NCI-H1092 treated with DMSO at 0.1 percent for 48 hours (cell line): ENCODE results near the gene LRRC45.
A peak's percentile ranks its signal among the peaks of the same experiment; 100 is the strongest.

Experiments used
- DNase-seq: peaks from one replicate; lab custom pipeline; 2025; lab: John Stamatoyannopoulos, UW

The LRRC45 gene

DNA sequence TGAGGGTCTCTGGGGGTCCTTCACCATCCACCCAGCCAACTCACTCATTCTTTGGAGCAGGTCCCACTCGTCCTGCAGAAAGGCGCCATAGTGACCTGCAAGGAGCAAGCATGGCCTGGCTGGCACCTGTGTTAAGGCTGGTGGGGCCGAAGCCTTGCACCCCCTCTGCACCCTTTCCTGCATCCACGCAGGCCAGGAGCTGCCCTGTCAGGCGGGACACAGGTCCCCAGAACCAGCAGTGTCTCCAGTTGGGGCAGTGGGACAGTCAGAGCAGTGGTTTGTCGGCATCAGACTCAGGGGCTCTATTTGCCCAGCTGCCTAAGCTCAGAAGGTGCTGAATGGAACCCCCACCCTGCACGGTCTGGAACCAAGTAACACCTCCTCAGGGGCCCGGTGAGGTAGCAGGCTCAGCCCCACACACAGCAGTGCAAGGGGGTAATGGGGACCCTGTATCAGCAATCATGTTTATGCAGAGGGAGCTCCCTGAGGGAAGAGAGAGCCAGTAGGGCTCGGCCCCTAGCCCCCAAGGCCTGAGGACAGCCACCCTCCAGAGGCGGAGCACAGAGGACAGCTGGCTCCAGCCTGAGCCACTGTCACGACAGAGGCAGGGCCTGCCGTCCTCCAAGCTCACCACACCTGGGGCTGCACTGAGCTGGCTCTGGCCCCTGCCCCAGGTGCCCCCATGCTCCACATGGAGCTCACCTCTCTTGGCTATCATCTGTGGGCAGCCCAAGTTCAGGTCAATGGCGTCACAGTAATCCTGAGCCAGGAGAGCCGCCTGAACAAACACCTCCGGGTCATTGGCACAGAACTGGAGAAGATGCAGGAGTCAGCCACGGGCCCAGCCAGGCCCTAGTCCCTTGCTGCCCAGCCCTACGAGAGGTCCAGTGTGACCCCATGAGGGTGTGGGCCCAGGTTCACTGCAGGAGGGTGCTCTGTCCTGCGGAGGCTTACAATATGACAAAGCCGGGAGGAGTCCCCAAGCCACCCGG, 40.6 kb downstream of the LRRC45 start:
- no peak for DNase-seq

DNA sequence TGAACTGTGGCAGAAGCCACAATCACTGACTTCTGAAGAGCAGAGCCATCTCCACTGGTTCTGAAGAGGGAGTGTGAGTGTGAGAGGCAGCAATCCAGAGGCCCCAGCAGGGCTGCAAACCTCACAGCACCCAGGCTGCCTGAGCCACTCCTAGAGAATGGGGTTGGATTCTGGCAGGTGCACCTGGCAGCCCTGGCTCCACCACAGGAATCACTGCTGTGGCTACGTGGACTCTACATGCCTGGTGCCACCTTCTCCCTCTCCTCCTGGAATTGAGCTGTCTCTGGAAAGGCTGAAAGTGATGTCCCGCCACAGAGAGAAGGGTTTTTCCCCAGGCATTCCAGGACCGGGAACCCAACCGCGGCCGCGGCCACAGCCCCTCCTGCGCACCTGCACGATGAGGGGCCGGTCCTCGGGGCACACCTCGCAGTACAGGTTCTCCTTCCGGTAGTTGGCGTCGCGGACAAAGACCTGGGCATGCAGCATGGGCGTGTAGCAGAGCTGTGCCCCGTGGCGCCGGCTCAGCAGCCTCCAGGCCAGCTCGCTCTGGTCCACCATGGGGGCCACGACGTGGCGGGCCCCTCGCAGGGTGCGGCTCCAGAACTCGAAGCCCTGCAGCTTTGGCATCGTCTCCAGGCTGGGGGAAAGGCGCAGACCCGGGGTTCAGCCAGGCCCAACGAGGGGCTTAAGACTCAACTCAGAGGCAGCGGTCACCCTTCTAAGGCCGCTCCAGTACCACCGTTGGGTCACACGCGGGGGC, 41.5 kb downstream of the LRRC45 start:
- no peak for DNase-seq

DNA sequence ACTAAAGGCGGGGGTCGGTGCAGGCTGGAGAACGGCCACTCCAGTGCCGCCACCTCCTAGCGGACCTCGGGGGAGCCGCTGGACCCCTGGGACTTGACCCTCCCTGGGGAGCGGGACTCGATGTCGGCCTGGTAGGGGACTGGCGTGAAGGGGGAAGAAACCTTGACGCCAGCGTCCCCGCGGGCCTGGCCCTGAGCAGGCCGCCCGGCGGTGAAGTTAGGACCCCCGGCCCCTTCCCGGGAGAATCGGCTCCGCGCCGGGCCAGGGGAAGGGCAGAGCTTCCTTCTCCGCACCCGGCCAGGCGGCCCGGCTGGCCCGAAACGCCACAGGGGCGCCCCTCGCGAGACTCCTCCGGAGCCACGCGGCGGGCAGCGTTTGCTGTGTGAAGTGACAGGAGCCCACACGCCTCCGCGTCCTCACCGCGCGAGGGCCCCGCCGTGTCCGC, 42.1 kb downstream of the LRRC45 start:
- DNase-seq, result no peak

DNA sequence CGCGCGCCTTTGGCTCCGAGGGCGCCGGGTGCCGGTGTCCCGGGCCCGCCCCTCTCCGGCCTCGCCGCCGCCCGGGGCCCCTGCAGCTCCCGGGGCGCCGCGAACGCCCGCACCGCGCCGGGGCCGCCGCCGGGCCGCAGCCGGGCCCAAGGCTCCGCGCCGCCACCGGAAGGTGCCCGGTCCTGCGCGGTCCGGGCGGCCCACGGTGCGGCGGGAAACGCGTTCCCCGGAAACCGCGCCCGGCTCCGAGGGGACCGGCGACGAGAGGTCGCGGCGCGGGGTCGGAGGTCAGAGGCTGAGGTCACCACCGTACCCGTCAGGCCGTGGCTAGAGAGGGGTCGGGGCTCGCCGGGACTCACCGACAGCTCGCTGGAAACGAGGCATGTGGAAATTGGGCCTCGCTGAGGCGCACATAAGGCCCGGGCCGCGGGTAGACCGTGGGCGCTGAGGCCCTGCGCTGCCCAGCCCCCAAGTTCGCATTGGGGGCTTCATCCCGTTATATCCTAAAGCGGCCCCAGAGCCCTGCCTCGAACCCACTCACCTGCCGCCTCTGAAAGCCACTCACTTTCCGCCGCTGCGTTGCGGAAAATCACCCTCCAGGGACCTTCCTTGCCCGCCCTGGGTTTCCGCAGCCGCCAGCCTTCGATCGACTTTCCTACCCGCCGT, 42.7 kb downstream of the LRRC45 start, which contains the start of gene DUS1L:
Gene DUS1L, minus strand, starts transcription at position 167 of the 666 bp plus-strand sequence. CDS start 745 bp downstream, outside the sequence.
- peak; percentile 28 for DNase-seq

DNA sequence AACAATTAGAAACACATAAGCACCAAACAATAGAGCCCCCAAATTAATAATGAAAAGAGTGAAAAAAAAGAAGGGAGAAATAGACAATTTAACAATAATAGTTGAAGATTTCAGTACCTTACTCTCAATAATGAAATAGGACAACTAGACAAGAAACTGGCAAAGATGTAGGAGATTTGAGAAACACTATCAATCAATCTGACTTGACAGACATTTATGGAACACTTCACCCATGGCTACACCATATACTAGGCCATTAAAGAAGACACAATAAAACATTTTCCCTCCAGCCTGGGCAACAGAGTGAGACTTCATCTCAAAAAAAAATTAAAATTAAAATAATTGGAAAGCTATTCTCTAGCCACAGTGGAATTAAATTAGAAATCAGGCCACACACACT, 47.5 kb downstream of the LRRC45 start:
- no peak for DNase-seq

DNA sequence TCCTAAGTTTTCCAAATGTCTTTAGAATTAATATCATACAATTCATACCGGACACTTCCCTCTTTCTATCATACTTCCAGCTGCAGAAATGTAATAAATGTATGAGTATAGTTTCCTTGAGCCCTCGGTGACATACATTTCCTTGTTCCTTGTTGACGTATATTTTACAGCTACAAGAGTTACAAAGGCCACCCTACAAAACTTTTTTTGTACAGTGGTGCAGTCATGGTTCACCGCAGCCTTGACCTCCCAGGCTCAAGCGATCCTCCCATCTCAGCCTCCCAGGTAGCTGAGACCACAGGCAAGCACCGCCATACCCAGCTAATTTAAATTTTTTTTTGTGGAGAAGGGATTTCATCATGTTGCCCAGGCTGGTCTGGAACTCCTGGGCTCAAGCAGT, 49.7 kb downstream of the LRRC45 start:
- no peak for DNase-seq

DNA sequence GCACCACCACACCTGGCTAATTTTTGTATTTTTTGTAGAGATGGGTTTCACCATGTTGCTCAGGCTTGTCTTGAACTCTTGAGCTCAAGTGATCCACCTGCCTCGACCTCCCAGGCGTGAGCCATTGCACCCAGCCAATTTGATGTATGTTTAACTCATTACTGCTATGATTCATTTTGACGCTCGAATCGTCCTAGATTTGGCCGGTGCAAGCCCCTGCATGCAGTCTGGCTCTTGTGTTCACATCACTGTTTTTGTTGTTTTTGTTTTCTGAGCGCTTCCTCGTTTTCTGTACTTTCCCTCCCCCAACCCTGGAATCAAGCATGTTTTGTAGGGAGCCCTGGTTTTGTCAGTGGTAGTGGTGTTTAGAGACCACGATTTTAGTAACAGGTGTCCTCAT, 50.3 kb downstream of the LRRC45 start:
- no peak for DNase-seq

DNA sequence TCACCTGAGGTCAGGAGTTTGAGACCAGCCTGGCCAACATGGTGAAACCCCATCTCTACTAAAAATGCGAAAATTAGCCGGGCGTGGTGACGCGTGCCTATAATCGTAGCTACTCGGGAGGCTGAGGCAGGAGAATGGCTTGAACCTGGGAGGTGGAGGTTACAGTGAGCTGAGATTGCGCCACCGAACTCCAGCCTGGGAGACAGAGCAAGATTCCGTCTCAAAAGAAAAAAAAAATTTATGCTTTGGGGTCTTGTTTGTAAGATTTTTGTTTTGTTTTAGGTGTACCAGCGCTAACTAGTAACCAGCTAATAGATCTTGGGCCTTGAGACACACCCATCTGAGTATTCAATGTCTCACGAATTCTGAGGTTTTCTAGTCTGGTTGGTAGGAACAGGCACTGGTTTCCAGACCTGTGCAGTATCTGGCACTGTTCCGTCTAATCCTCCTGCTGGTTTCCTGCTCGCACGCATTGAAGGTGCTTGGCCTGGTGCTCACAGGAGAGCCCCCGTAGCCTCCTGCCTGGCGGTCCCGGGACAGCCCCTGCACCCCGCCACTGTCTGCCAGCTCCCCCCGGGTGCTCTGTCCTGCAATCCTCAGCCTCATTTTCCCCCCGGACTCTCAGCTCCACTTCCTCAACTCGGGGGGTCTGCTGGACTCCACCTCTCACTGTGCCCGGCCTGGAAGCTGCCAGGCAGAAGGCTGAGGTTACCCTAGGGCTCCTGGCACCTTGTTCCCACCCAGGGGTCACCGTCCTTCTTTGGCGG, 53.1 kb downstream of the LRRC45 start:
- no peak for DNase-seq

DNA sequence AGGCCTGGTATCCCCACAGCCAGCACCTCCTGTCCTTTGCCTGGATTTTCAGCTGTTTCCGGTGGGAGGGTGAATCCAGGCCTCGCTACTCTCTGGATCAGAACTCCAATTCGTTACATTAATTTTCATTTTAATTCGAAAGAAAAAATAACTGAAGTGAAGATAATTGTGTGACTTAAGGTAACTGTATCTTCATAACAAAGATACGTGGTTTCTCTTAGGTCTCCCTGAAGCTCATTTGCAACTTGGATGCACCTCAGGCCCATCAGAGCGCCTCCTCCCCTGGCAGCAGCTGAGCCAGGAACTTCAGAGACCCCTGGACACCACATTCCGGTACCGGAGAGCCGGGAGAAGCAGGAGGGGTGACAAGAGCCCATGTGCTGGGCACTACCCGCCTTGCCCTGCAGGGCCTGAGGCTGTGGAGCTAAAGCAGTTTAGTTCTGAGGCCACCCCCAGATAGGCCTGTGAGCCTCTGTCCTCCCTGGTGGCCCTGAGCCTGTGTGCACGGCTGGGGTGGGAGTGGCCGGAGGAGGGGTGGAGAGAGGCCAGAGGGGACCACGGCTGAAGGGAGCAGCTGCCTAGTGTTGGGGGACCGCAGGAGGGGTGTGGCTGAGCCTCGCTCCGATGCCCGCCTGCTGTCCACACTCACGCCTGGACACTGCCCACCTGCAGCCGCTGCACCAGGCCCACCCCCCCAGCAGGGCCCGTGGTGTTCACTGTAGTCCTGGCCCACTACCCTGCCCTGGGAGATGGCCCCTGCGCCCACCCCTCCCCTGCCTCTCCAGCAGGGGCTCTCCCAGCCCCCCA, 53.9 kb downstream of the LRRC45 start:
- DNase-seq, result no peak

DNA sequence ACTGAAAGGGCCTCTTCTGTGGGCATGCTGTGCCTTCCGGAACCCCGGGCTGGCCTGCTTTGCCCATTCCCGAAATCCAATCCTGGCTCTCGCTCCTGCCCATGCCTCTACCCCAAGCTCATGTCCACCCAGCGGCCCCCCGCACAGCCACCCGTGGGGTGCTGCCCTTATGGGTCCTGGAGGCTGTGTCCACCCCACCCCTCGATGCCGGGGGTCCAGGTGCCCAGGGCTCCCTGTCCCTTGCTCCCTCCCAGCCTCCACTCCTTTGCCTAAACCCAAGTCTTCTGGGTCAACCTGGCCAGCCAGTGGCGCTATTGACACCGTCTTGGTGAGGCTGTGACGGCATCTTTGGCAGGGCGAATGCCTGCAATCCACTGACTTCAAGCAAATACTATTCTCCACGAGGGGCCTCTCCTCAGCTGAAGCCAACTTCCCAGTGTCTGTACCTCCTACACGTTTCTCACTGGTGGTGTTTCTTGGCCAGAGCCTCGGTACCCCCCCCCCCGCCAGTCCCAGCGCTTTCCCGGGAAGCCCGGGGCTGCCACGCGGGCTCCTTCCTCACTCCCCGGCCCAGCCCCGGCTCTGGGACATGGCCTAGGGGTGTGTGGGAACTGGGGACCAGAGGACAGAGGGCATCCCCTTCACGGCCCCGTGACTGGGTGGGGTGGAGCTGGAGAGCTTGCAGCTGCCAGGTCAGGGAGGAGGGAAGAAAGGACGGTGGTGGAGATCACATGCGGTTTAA, 54.7 kb downstream of the LRRC45 start:
- DNase-seq, result no peak

DNA sequence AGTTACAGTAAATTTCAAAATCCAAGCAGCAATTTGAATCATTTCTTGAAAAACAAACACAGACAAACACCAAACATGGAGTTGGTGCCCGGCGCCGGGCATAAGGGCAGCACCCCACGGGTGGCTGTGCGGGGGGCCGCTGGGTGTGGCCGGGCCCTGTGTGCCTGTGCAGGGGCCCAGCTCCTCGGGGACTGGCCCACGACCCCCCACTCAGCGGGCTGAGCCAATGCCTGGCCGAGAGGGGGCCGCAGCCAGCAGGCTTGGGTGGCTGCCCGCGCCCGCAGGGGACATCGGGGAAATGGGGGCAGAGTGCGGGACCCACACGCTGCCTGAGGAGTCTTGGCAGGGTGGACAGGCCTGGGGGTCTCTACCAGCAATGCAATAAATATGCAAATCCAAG, 55.3 kb downstream of the LRRC45 start:
- DNase-seq, result no peak

DNA sequence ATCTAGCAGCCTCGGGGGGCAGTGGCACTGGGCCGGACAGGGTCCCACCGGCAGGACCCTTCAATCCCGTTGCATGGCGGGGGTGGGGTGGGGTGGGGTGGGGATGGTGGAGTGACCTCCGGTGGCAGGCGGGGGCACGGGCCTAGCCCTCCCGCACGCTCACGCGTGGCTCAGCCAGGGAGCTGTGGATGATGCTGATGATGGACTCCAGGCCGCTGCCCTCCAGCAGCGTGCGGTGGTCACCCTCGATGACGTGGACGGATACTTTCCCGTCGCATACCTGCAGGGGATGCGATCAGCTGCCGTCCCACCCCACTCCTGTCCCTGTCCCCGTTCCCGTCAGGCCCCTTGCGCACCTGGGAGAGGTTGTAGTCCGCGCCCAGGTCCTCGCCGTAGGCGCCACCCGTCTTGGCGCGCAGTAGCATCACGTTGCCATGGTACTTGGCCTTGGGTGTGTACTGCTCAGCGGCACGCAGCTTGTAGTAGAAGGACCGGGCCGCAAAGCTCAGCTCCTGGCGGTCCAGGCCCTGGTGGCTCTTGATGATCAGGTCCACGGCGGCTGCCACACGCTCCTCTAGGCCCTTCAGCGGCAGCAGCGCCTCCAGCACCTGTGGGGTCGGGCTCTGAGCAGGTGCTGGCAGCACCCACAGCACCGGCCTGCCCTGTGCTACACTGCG, 56.0 kb downstream of the LRRC45 start:
- DNase-seq, result no peak

DNA sequence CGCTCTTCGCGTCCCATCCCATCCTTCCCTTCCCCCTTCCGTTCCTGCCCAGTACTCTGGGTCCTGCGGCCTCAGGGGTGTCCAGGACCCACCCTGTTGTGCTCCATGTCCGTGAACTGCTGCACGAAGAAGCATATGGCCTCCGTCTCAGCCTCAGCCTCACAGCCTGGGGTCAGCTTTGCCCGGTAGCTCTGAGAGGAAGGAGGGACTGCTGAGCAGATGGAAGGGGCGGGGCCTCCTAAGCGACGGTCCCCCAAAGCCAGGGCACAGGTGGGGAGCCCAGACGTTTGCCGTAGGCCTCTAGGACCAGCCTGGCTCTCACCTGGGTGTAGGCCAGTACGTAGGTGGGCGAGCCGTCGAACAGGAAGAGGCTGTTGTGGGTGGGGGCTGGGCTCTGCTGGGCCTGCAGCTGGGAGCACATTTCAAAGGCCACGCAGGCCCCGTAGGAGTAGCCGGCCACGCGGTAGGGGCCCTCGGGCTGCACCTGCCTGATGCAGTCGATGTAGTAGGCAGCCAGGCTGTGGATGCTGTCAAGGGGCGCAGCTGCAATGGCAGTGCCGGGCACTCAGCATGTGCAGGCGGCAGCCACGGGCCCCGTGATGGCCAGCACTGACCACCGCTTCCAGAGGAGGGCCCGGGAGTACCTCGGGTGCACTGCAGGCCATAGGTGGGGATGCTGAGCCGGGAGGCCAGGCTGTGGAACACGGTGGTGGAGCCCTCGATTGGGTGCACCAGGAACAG, 57.1 kb downstream of the LRRC45 start:
- no peak for DNase-seq
